K562 (cell line): ENCODE results near the gene SEC14L3. TPM values are rescaled to one million over a fixed set of nuclear protein-coding genes. Genes with fewer than 3 reads are reported as not detected.
A peak's percentile ranks its signal among the peaks of the same experiment; 100 is the strongest.

Experiments used
- ADNP ChIP-seq: fragments of 200-800 bp; sonication (Bioruptor generic); IDR thresholded peaks from 2 replicates; pipeline ENCODE4 v1.6.1; 2016; ENCODE audit warnings: missing genetic modification characterization, missing compliant biosample characterization
- BRD9 ChIP-seq: fragments of 450-650 bp; IDR thresholded peaks from 2 replicates; pipeline ENCODE4 v1.6.1; 2018; ENCODE audit warnings: low read depth; ENCODE audit not compliant: partially characterized antibody
- CBX3 ChIP-seq, 2 experiments: IDR thresholded peaks; 1 replicate in 1 of 2; 2 replicates in 1 of 2; pipeline ENCODE4 v1.6.1; 2012; ENCODE audit warnings: inconsistent platforms in 2 of 2, low read length in 2 of 2, borderline replicate concordance in 1 of 2, control low read depth in 1 of 2
- LARP7 ChIP-seq: fragments of 450-650 bp; IDR thresholded peaks from 2 replicates; pipeline ENCODE4 v1.6.1; 2016
- MTA3 ChIP-seq: fragments of 450-650 bp; formaldehyde crosslinking; IDR thresholded peaks from 2 replicates; pipeline ENCODE4 v1.6.1; 2017; ENCODE audit warnings: mild to moderate bottlenecking, borderline replicate concordance
- NFIC ChIP-seq: fragments of 450-650 bp; IDR thresholded peaks from 2 replicates; pipeline ENCODE4 v1.6.1; 2017; ENCODE audit warnings: mild to moderate bottlenecking, inconsistent platforms
- PRPF4 ChIP-seq: fragments of 200-400 bp; formaldehyde crosslinking; IDR thresholded peaks from one replicate; pipeline ENCODE4 v1.6.1; 2017; ENCODE audit warnings: low read length, low read depth, mild to moderate bottlenecking; ENCODE audit not compliant: insufficient read depth, poor library complexity, severe bottlenecking
- PURB ChIP-seq: sonication (generic); formaldehyde crosslinking; IDR thresholded peaks from 2 replicates; pipeline ENCODE4 v1.9.0; 2021; ENCODE audit warnings: low read depth, mild to moderate bottlenecking, missing genetic modification reagents
- TAF1 ChIP-seq: IDR thresholded peaks from 2 replicates; pipeline ENCODE4 v1.6.1; 2011; ENCODE audit warnings: mild to moderate bottlenecking, low read length, moderate library complexity; ENCODE audit not compliant: insufficient read depth, control insufficient read depth, severe bottlenecking; ENCODE audit errors: extremely low read depth
- TCF3 ChIP-seq: sonication (generic); formaldehyde crosslinking; IDR thresholded peaks from 2 replicates; pipeline ENCODE4 v1.4.0; 2020; ENCODE audit warnings: mild to moderate bottlenecking, missing genetic modification reagents
- TEAD1 ChIP-seq, 2 experiments: fragments of 450-650 bp in 1 of 2; sonication (generic) in 1 of 2; formaldehyde crosslinking; IDR thresholded peaks; 2 replicates each; pipeline versions ENCODE4 v1.4.0 to v1.8.0; 2020 to 2022; ENCODE audit warnings: mild to moderate bottlenecking in 2 of 2, missing genetic modification reagents in 1 of 2
- TEAD4 ChIP-seq, 2 experiments: sonication (generic) in 1 of 2; formaldehyde crosslinking in 1 of 2; IDR thresholded peaks; 2 replicates each; pipeline versions ENCODE4 v1.6.1 to v1.8.0; 2012 to 2022; ENCODE audit warnings: borderline replicate concordance in 1 of 2, inconsistent platforms in 1 of 2, low read length in 1 of 2, mild to moderate bottlenecking in 1 of 2, missing genetic modification reagents in 1 of 2
- ZNF175 ChIP-seq: fragments of 200-800 bp; sonication (Bioruptor generic); IDR thresholded peaks from 2 replicates; pipeline ENCODE4 v1.6.1; 2016; ENCODE audit warnings: low read depth, mild to moderate bottlenecking, missing genetic modification characterization, missing compliant biosample characterization
- ZNF354B ChIP-seq: fragments of 250-450 bp; sonication (Bioruptor Pico); IDR thresholded peaks from 2 replicates; pipeline ENCODE4 v1.4.0; 2020
- polyA plus RNA-seq, 8 experiments: library from polyadenylated mRNA; depleted of rRNA in 4 of 8; stranded (reverse) in 5 of 8; unstranded in 3 of 8; fragments of >200 nt; fragmentation: Nextera tagmentation in 2 of 8; fragmentation: Illumina TruSeq in 1 of 8; extraction: Ambion mirVana in 2 of 8; extraction: Trizol in 1 of 8; gene quantifications; 2 replicates each; pipeline versions ENCODE4 v1.2.1 to v1.2.3, GENCODE V29; 2011 to 2014; ENCODE audit warnings: inconsistent platforms in 1 of 8, missing spikeins in 1 of 8
- total RNA-seq, 7 experiments: library from RNA; depleted of rRNA in 6 of 7; stranded (reverse); fragments of >200 nt in 6 of 7; fragmentation: Illumina TruSeq in 2 of 7; extraction: Trizol in 2 of 7; gene quantifications; 2 replicates each; pipeline versions ENCODE4 v1.2.1 to v1.2.3, GENCODE V29; 2011 to 2021; ENCODE audit warnings: low replicate concordance in 1 of 7
- TF ChIP-seq, protein P1 (sequence below): fragments of 450-650 bp; IDR thresholded peaks from 2 replicates; pipeline ENCODE4 v1.6.1; 2017; ENCODE audit warnings: antibody characterized with exemption, mild to moderate bottlenecking
- TF ChIP-seq, protein P2 (sequence below): fragments of 200-800 bp; sonication (Bioruptor generic); IDR thresholded peaks from 2 replicates; pipeline ENCODE4 v1.6.1; 2017; ENCODE audit warnings: missing genetic modification characterization, missing compliant biosample characterization
- TF ChIP-seq, protein P3 (sequence below): fragments of 450-650 bp; IDR thresholded peaks from 2 replicates; pipeline ENCODE4 v1.6.1; 2014; ENCODE audit warnings: low read depth, mild to moderate bottlenecking, moderate library complexity, borderline replicate concordance
- TF ChIP-seq, protein P4 (sequence below): sonication (generic); formaldehyde crosslinking; IDR thresholded peaks from 2 replicates; pipeline ENCODE4 v1.8.1; 2023; ENCODE audit warnings: mild to moderate bottlenecking, missing genetic modification reagents

SEC14L3 gene
- total and polyA plus RNA-seq, 9 of the 15 experiments (the other 6 are each of a cell fraction or from before 2014, with no cell fraction given): not detected

DNA sequence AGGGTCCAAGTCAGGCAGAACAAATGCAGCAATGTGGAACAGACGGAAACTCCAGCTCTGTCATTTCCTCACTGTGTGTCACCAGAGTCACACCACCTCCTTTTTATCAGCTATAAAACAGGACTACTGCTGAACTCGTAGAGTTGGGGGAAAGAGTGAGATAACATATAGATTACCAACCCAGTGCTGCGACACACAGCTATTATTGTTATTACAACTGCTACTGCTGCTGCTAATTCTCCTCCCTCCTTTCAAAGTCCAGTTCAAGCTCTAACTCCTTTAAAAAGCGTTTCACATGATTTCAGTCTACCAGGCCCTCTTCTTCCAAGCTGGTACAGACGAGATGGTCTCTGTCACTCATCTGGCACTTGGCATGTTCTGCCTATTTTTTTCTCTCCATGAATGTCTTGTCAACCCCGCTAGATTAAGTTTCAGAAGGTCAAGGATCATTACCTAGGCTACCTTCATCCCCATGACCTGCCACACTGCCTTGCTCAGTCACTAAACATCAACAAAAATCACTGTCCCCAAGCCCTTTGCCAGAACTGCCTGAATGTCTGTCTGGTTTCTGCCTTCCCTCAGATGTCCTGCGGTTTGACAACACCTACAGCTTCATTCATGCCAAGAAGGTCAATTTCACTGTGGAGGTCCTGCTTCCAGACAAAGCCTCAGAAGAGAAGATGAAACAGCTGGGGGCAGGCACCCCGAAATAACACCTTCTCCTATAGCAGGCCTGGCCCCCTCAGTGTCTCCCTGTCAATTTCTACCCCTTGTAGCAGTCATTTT, 49.9 kb downstream of the SEC14L3 start (continued):
- TF ChIP-seq, protein P1, sequence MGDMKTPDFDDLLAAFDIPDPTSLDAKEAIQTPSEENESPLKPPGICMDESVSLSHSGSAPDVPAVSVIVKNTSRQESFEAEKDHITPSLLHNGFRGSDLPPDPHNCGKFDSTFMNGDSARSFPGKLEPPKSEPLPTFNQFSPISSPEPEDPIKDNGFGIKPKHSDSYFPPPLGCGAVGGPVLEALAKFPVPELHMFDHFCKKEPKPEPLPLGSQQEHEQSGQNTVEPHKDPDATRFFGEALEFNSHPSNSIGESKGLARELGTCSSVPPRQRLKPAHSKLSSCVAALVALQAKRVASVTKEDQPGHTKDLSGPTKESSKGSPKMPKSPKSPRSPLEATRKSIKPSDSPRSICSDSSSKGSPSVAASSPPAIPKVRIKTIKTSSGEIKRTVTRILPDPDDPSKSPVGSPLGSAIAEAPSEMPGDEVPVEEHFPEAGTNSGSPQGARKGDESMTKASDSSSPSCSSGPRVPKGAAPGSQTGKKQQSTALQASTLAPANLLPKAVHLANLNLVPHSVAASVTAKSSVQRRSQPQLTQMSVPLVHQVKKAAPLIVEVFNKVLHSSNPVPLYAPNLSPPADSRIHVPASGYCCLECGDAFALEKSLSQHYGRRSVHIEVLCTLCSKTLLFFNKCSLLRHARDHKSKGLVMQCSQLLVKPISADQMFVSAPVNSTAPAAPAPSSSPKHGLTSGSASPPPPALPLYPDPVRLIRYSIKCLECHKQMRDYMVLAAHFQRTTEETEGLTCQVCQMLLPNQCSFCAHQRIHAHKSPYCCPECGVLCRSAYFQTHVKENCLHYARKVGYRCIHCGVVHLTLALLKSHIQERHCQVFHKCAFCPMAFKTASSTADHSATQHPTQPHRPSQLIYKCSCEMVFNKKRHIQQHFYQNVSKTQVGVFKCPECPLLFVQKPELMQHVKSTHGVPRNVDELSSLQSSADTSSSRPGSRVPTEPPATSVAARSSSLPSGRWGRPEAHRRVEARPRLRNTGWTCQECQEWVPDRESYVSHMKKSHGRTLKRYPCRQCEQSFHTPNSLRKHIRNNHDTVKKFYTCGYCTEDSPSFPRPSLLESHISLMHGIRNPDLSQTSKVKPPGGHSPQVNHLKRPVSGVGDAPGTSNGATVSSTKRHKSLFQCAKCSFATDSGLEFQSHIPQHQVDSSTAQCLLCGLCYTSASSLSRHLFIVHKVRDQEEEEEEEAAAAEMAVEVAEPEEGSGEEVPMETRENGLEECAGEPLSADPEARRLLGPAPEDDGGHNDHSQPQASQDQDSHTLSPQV: peak; percentile 49; the same call in 1 of the 2 replicates
- TF ChIP-seq BRD9 (peak; percentile 56), ZNF354B (CRISPR knock-in tag) (no peak), ZNF175 (CRISPR knock-in tag) (no peak), TEAD1 (CRISPR knock-in tag; IDR thresholded peaks at IDR 0.05) (no peak), TEAD4 (IDR thresholded peaks at IDR 0.05; ENCODE audit: low read length) (peak; percentile 83), TEAD4 (CRISPR knock-in tag; IDR thresholded peaks at IDR 0.05; ENCODE audit: borderline replicate concordance) (no peak), PURB (CRISPR knock-in tag) (no peak), CBX3 (IDR thresholded peaks at IDR 0.05; ENCODE audit: borderline replicate concordance in 1 of 2, low read length in 2 of 2) (no peak), MTA3 (peak; percentile 55; the same call in 1 of the 2 replicates), NFIC (0 out of 2 replicates have a peak, but pooled peaks have one; percentile 41), TCF3 (CRISPR knock-in tag) (peak; percentile 84), ADNP (tag) (peak; percentile 51; the same call in 1 of the 2 replicates), PRPF4 (no peak), LARP7 (no peak), TAF1 (peak; percentile 45)
- TF ChIP-seq, protein P2, sequence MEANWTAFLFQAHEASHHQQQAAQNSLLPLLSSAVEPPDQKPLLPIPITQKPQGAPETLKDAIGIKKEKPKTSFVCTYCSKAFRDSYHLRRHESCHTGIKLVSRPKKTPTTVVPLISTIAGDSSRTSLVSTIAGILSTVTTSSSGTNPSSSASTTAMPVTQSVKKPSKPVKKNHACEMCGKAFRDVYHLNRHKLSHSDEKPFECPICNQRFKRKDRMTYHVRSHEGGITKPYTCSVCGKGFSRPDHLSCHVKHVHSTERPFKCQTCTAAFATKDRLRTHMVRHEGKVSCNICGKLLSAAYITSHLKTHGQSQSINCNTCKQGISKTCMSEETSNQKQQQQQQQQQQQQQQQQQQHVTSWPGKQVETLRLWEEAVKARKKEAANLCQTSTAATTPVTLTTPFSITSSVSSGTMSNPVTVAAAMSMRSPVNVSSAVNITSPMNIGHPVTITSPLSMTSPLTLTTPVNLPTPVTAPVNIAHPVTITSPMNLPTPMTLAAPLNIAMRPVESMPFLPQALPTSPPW (CRISPR knock-in tag): peak; percentile 49; the same call in 1 of the 2 replicates
- TF ChIP-seq, protein P3, sequence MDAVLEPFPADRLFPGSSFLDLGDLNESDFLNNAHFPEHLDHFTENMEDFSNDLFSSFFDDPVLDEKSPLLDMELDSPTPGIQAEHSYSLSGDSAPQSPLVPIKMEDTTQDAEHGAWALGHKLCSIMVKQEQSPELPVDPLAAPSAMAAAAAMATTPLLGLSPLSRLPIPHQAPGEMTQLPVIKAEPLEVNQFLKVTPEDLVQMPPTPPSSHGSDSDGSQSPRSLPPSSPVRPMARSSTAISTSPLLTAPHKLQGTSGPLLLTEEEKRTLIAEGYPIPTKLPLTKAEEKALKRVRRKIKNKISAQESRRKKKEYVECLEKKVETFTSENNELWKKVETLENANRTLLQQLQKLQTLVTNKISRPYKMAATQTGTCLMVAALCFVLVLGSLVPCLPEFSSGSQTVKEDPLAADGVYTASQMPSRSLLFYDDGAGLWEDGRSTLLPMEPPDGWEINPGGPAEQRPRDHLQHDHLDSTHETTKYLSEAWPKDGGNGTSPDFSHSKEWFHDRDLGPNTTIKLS: no peak
- TF ChIP-seq, protein P4, sequence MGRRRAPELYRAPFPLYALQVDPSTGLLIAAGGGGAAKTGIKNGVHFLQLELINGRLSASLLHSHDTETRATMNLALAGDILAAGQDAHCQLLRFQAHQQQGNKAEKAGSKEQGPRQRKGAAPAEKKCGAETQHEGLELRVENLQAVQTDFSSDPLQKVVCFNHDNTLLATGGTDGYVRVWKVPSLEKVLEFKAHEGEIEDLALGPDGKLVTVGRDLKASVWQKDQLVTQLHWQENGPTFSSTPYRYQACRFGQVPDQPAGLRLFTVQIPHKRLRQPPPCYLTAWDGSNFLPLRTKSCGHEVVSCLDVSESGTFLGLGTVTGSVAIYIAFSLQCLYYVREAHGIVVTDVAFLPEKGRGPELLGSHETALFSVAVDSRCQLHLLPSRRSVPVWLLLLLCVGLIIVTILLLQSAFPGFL: no peak
